SK-N-MC (cell line): ENCODE results near the gene DLK2.

Experiments
- EZH2 ChIP-seq: fragments of 200-600 bp; sonication (generic); IDR thresholded peaks from one replicate; pipeline ENCODE4 v1.6.1; 2017; ENCODE audit warnings: antibody characterized with exemption
- POLR2AphosphoS5 ChIP-seq: IDR thresholded peaks from 2 replicates; pipeline ENCODE4 v1.6.1; 2012; ENCODE audit warnings: mild to moderate bottlenecking, low read depth, low read length, borderline replicate concordance

- TF ChIP-seq POLR2AphosphoS5 (no peak), EZH2 (no peak)
Observed at GRCh38 chr6:43460032-43460431, 4.7 kb upstream of the DLK2 start.
